Endothelial cell of umbilical vein (primary cell): ENCODE results near the gene ASAP2.

ENCODE experiments used
- CTCF ChIP-seq, 2 donors: IDR thresholded peaks; 1 replicate in 1 of 2; 2 replicates in 1 of 2; pipeline ENCODE4 v1.5.1; 2011; ENCODE audit warnings: low read length in 2 of 2, mild to moderate bottlenecking in 2 of 2, moderate library complexity in 2 of 2, control low read depth in 1 of 2, inconsistent platforms in 1 of 2, low read depth in 1 of 2; ENCODE audit not compliant: insufficient read depth in 1 of 2; ENCODE audit errors: extremely low read depth in 1 of 2
- EZH2 ChIP-seq: IDR thresholded peaks from 2 replicates; pipeline ENCODE4 v1.6.1; 2012; ENCODE audit warnings: borderline replicate concordance, low read depth, mild to moderate bottlenecking, moderate library complexity, low read length, inconsistent platforms; ENCODE audit not compliant: severe bottlenecking
- POLR2A ChIP-seq: IDR thresholded peaks from 2 replicates; pipeline ENCODE4 v1.6.1; 2012; ENCODE audit warnings: low read depth, mild to moderate bottlenecking, control low read depth, low read length
- POLR2AphosphoS5 ChIP-seq: IDR thresholded peaks from 2 replicates; pipeline ENCODE4 v1.6.1; 2012; ENCODE audit warnings: low read depth, mild to moderate bottlenecking, control low read depth, low read length, moderate library complexity; ENCODE audit not compliant: insufficient read depth

- TF ChIP-seq POLR2AphosphoS5 = no peak
- no peak for TF ChIP-seq EZH2
- TF ChIP-seq POLR2A = no peak
- TF ChIP-seq CTCF (IDR thresholded peaks at IDR 0.05; ENCODE audit: extremely low read depth in 1 of 2, insufficient read depth in 1 of 2, low read depth in 1 of 2, low read length in 2 of 2) = no peak
Measured at GRCh38 chr2:9391961-9392720, 185.5 kb downstream of the ASAP2 start.
